GM19452 (cell line): ENCODE data around the gene LCE5A.
"Not testable (repeated sequence)": the region's sequence is repeated elsewhere in the genome, so short reads cannot be mapped to it uniquely, and the experiment has no call there.

ENCODE experiments used
- ATAC-seq: cut with Tn5 transposase; IDR thresholded peaks from one replicate; pipeline ENCODE4 v1.9.1; 2021; ENCODE audit not compliant: unreplicated experiment

LCE5A gene

DNA sequence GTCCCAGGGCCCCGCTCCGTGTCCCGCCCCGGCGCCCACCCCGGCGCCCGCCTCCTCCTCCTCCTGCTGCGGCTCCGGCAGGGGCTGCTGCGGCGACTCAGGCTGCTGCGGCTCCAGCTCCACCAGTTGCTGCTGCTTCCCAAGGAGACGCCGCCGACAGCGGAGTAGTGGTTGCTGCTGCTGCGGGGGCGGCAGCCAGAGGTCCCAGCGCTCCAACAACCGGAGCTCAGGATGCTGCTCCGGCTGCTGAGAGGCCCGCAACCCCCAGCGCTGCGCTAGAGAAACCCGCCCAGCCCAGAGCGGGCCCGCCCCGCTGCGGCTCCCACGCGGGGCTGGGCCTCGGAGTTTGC lies 4.8 kb downstream of the LCE5A start:
- ATAC-seq: no peak

DNA sequence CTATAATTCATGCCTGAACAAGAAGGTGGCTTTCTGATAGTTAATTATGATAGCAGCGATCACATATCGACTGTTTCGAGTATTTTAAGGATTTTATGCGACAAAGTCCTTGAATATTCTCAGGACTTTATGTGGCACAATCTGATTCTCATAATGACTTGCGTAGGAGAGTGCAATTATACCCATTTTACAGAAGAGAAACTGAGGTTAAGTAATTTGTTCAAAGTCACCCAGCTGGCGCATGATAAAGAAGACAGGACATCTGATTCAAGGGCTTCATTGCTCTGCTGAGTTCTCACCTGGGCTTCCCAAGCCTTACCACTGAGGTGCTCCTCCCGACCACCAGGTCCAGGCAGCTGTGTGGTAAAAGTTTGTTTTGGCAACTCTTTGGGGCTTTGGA lies 5.5 kb downstream of the LCE5A start:
- ATAC-seq: no peak

DNA sequence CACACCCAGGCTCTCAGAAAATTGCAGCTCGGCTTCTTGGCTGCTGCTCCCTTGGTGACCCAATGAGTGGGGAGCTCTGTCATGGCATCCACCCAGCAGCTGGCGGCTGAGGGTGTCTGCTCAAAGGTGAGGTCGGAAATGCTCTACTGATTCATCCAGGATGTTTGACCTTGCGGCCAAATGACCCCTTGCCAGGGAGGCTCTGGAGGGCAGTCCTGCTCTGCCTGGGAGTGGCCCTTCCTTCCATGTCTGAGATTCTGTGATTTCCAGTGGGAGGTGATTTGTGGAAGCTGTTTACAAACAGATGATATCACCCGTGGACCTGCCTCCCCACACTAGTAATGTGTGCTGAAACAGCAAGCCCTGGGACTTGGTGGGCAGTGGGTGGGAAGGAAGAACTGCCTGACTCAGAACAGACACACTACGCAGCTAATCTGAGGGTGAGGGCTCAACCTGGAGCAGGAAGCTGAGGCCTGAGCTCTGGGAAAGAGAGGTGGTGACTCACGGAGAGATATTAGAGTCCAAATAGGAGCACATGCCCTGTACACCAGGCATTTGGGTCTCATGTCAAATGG lies 6.7 kb downstream of the LCE5A start:
- no peak for ATAC-seq

DNA sequence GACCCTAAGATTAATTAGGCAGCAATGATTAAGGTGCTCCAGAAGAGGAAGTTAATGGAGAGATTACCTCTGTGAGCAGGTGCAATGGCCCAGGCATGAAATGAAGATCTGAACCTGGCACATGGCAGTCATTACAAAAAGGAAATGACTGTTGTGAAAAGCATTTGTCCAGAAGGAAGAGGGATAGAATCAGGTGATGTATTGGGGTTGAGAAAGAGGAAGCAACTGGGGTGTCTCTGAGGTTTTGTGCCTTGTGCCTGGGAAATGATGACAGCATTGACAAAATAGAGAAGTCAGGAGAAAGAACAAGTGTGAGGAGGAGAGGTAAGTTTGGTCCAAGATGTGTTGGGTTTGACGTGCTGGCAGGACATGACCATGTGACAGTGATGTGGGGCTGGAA lies 9.2 kb downstream of the LCE5A start:
- ATAC-seq: no peak

DNA sequence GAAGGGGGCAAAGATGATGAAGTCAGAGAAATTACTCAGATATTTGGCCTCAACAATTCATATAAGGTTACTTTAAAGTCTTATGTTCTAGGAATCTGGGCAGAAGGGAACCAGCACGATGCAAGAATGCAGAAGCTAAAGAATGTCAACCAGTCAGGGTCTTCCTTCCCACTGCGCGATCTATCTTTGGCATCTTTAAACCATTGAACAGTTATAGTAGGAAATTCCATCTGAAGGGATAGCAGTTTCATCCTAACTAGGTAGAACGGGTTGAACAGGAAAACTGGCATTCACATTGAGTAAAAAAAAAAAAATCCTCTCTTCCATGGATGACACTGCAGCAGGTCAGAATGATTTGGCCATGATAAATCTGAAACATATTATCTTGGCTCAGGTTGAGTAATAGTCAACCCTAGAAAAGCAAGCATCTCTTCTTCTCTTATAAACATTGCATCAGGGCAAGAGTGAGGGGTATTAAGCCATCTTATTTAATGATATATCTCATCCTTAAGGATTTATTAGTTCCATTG lies 10.0 kb downstream of the LCE5A start:
- no peak for ATAC-seq

DNA sequence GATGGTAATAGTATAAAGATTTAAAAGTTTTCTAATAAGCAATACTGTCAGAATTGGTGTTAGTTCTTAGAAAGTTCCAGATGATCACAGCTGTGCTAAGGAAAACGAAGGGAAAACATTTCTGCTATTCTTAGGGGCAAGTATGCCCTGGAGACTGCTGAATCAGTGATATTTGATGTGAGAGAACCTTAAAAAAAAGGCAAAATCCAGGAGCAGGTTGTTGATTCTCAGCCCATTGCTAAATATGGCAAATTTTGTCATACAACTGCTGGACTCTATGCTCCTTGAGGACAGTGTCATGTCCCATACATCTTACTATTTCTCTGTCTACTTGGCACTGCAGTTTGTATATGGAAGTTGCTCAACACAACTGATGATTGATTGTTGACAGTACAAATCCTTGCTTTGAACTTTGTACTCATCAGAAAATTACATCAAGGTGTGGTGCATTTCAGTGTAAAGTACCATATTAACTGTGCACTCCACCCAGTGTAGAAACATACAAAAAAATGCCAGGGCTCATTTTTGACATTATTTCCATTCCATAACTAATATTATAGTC lies 14.6 kb downstream of the LCE5A start:
- ATAC-seq: no peak

DNA sequence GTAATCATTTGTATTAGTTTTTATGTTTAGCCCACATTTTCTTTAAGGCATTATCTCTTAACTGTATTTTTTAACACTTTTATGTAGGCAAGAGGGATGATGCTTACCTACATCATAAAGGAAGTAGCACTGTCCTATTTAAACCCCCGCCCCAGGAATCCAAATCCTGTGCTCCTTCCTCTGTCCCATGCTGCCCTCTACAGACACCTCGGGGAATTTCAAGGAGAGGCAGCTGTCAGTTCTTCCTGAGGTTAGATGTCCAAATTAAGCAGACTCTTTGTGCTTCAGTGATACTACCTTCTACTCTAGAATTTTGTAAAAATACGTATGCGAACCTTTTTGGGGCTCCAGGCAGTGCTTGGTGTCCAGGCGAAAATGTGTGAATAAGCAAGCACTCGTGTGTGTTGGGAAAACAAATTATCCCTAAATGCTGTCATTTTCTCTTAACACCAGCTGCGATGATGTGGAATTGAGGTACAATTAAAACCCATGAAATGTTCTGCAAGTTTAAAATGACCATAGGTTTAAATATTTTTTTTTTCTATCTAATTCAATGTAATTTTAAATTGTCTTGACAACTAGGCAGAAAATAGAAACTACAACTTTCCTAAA lies 22.8 kb downstream of the LCE5A start:
- no peak for ATAC-seq

DNA sequence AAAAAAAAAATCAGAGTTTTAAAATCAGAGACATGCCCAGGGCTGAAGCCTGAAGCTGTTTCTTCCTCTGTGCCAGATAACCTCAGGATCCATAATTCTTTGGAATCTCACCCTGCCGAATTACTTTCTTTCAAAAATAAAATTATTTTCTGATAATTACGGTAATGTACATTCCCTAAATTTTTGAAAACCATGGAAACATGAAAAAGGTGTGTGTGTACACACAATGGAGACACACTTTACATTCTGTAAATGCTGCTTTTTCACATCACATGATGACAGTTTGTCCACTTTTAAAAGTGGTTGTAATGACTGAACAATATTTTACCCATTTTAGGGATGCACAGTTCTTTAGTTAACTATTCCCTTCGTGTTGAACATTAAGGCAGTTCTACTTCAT lies 25.2 kb downstream of the LCE5A start:
- ATAC-seq: no peak

DNA sequence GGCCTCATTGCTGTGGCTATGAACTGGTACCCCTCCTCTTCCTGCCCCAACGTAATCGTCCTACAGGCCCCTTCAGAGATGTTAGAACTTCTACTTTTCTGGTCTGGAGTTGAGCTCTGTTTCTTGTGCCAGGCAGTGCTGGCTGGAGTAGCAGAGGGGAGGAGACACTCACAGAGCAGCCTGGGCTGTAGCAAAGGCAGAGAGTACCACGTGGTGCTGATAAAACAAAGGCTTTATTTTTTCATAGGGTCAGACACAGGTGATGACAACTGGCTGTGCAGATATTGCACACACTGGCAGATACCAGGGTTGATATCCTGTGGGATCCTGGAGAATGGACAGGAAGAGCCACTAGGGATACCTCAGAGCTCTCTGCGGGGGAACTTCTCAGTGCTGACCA lies 26.9 kb downstream of the LCE5A start:
- ATAC-seq: no peak

DNA sequence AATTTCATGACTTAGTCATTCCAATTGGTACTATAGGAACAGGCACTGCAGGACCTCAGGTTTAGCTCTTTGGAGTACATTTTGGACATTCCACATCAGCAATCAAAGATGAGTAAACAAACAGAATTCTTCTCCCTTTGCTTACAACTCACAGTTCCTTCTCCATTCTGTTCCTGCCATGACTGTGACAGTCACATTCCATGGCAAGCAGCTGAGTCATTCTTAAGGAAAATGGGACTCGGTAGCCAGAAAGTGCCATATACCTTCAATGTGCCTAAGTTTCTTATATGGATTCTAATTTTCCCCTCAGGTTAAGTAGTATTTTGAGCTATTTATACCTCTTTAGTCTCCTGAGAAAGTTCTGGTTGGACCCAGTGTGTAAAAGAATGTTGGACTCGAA lies 29.3 kb downstream of the LCE5A start:
- ATAC-seq: no peak

DNA sequence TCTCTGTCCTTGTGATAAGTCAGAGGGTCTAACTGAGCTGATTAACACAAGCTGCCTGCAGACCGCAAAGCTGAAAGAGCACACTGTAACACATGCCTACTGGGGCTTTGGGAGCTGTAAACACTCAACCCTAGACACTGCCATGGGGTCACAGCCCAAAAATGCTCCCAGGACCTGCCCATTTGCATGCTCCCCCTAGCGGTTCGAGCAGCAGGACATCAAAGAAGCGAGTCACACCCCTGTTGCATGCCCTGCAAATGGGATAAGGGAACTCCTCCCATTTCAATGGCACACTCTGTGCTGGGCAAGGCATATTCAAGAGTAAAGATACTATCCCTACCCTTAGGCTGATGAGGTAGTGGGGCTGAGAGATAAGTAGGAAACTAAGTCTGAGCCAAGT lies 33.2 kb downstream of the LCE5A start:
- no peak for ATAC-seq

DNA sequence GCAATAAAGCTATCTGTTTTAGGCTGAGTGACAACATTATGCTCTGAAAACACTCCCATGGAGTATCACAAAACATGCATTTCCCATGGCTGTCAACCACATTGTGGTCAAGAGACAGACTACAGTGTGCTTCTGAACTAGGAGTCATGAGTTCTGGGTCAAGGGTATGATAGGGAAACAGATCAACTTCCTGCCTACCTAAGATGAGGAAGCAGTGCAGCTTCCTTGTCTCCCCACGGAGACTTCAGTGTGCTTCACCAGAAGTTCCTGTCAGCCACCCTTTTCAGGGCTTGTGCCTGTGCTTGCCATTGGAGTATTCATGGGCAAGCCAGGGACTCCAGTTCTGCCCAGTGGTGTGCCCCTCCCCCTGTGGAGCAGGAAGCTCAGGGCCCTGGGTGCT lies 36.1 kb downstream of the LCE5A start:
- ATAC-seq: no peak

DNA sequence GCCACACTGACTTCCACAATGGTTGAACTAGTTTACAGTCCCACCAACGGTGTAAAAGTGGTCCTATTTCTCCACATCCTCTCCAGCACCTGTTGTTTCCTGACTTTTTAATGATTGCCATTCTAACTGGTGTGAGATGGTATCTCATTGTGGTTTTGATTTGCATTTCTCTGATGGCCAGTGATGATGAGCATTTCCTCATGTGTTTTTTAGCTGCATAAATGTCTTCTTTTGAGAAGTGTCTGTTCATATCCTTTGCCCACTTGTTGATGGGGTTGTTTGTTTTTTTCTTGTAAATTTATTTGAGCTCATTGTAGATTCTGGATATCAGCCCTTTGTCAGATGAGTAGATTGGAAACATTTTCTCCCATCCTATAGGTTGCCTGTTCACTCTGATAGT lies 37.8 kb downstream of the LCE5A start:
- ATAC-seq: not testable (repeated sequence)
